HEK293 (cell line): Measurements from ENCODE around the gene CPT1A.

Experiments
- EGR2 ChIP-seq: fragments of 450-650 bp; formaldehyde crosslinking; IDR thresholded peaks from 2 replicates; pipeline ENCODE4 v1.5.1; 2016; ENCODE audit warnings: low read depth, missing biosample characterization, missing genetic modification characterization
- GLIS1 ChIP-seq: fragments of 450-650 bp; formaldehyde crosslinking; IDR thresholded peaks from 2 replicates; pipeline ENCODE4 v1.5.1; 2016; ENCODE audit warnings: missing biosample characterization, missing genetic modification characterization
- GLIS2 ChIP-seq: fragments of 450-650 bp; formaldehyde crosslinking; IDR thresholded peaks from 2 replicates; pipeline ENCODE4 v1.5.1; 2016; ENCODE audit warnings: missing biosample characterization, missing genetic modification characterization
- HOXC10 ChIP-seq: sonication (generic); formaldehyde crosslinking; IDR thresholded peaks from 2 replicates; pipeline ENCODE4 v1.8.1; 2023; ENCODE audit warnings: mild to moderate bottlenecking, missing genetic modification reagents
- KLF9 ChIP-seq: fragments of 450-650 bp; formaldehyde crosslinking; IDR thresholded peaks from 2 replicates; pipeline ENCODE4 v1.5.1; 2016; ENCODE audit warnings: missing biosample characterization, missing genetic modification characterization, low read depth
- OSR2 ChIP-seq: fragments of 450-650 bp; formaldehyde crosslinking; IDR thresholded peaks from 2 replicates; pipeline ENCODE4 v1.5.1; 2016; ENCODE audit warnings: missing biosample characterization, missing genetic modification characterization
- SALL2 ChIP-seq: fragments of 450-650 bp; formaldehyde crosslinking; IDR thresholded peaks from 2 replicates; pipeline ENCODE4 v1.5.0; 2017; ENCODE audit warnings: missing biosample characterization, mild to moderate bottlenecking, missing genetic modification characterization, borderline replicate concordance
- SP2 ChIP-seq: fragments of 450-650 bp; formaldehyde crosslinking; IDR thresholded peaks from 2 replicates; pipeline ENCODE4 v1.5.1; 2016; ENCODE audit warnings: missing biosample characterization, missing genetic modification characterization
- TSHZ1 ChIP-seq: fragments of 450-650 bp; formaldehyde crosslinking; IDR thresholded peaks from 2 replicates; pipeline ENCODE4 v1.5.1; 2016; ENCODE audit warnings: missing biosample characterization, missing genetic modification characterization, borderline replicate concordance
- ZBTB1 ChIP-seq: fragments of 450-650 bp; formaldehyde crosslinking; IDR thresholded peaks from 2 replicates; pipeline ENCODE4 v1.5.1; 2016; ENCODE audit warnings: missing biosample characterization, missing genetic modification characterization
- ZBTB44 ChIP-seq: fragments of 450-650 bp; IDR thresholded peaks from 2 replicates; pipeline ENCODE4 v1.5.1; 2018; ENCODE audit warnings: missing biosample characterization, mild to moderate bottlenecking, missing genetic modification characterization
- ZNF248 ChIP-seq: fragments of 450-650 bp; formaldehyde crosslinking; IDR thresholded peaks from 2 replicates; pipeline ENCODE4 v1.5.1; 2017; ENCODE audit warnings: missing biosample characterization, missing genetic modification characterization
- ZNF274 ChIP-seq, 2 experiments: fragments of 200-500 bp in 1 of 2; fragments of 450-650 bp in 1 of 2; sonication (Bioruptor generic) in 1 of 2; formaldehyde crosslinking in 1 of 2; IDR thresholded peaks; 2 replicates each; pipeline versions ENCODE4 v1.5.1 to v1.6.1; 2014 to 2016; ENCODE audit warnings: borderline replicate concordance in 1 of 2, inconsistent platforms in 1 of 2, low read length in 1 of 2, missing biosample characterization in 1 of 2, missing genetic modification characterization in 1 of 2
- ZNF324 ChIP-seq: fragments of 450-650 bp; formaldehyde crosslinking; IDR thresholded peaks from 2 replicates; pipeline ENCODE4 v1.5.1; 2016; ENCODE audit warnings: missing biosample characterization, missing genetic modification characterization
- ZNF473 ChIP-seq: fragments of 450-650 bp; formaldehyde crosslinking; IDR thresholded peaks from 2 replicates; pipeline ENCODE4 v1.5.1; 2017; ENCODE audit warnings: missing biosample characterization, missing genetic modification characterization
- ZNF488 ChIP-seq: fragments of 450-650 bp; formaldehyde crosslinking; IDR thresholded peaks from 2 replicates; pipeline ENCODE4 v1.5.1; 2016; ENCODE audit warnings: missing biosample characterization, missing genetic modification characterization
- ZNF549 ChIP-seq: fragments of 450-650 bp; IDR thresholded peaks from 2 replicates; pipeline ENCODE4 v1.5.1; 2018; ENCODE audit warnings: missing biosample characterization, missing genetic modification characterization, mild to moderate bottlenecking, inconsistent platforms, moderate library complexity
- ZNF571 ChIP-seq: fragments of 450-650 bp; formaldehyde crosslinking; IDR thresholded peaks from 2 replicates; pipeline ENCODE4 v1.5.0; 2017; ENCODE audit warnings: missing biosample characterization, missing genetic modification characterization
- ZNF596 ChIP-seq: fragments of 450-650 bp; IDR thresholded peaks from 2 replicates; pipeline ENCODE4 v1.5.0; 2018; ENCODE audit warnings: missing biosample characterization, mild to moderate bottlenecking, missing genetic modification characterization, moderate library complexity
- ZNF621 ChIP-seq: fragments of 450-650 bp; formaldehyde crosslinking; IDR thresholded peaks from 2 replicates; pipeline ENCODE4 v1.5.1; 2017; ENCODE audit warnings: missing biosample characterization, missing genetic modification characterization
- ZNF768 ChIP-seq: fragments of 450-650 bp; formaldehyde crosslinking; IDR thresholded peaks from 2 replicates; pipeline ENCODE4 v1.5.1; 2018; ENCODE audit warnings: missing biosample characterization, mild to moderate bottlenecking, missing genetic modification characterization
- TF ChIP-seq, protein P1 (sequence below): fragments of 450-650 bp; formaldehyde crosslinking; IDR thresholded peaks from 2 replicates; pipeline ENCODE4 v1.5.1; 2017; ENCODE audit warnings: missing biosample characterization, mild to moderate bottlenecking, missing genetic modification characterization, moderate library complexity
- TF ChIP-seq, protein P2 (sequence below): fragments of 450-650 bp; formaldehyde crosslinking; IDR thresholded peaks from 2 replicates; pipeline ENCODE4 v1.5.1; 2016; ENCODE audit warnings: missing biosample characterization, missing genetic modification characterization

The CPT1A gene

DNA sequence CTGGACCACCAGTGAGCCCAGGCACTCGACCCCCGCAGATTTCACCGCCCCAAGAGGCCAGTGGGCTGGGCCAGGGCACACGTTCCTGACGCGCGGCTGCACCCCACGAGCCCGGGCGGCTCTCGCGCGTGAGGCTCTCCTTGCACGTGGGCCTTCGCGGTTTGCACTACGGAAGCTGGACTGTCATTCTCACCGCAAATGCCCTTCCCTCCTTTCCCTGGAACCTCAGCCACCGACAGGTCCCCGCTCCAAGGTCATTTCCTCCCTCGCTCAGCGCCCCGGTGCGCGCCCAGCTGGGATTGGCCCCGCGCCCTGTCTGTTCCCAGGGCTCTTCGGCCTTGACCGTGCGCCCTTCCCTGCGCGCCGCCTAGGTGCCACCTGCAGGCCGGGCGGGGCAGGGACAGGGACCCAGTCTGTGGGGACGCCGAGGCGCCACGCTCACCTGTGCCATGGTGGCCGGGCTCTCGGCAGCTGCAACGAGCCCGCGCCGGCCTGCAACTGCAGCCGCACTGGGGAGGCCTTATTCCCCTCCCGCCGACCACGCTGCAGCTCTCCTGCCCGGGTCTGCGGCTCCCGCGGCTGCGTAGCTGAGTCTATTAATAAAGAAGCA, 2.1 kb upstream of the CPT1A start (continued):
- TF ChIP-seq ZBTB44 (tag by site-specific recombination) (peak; percentile 81), HOXC10 (no peak), SP2 (tag by site-specific recombination) (peak; percentile 61), TSHZ1 (tag by site-specific recombination) (no peak), ZNF596 (tag by site-specific recombination) (no peak), SALL2 (tag by site-specific recombination) (no peak), GLIS2 (peak; percentile 25; the same call in 1 of the 2 replicates), ZNF324 (tag by site-specific recombination) (0 out of 2 replicates have a peak, but pooled peaks have one; percentile 36), ZBTB1 (tag by site-specific recombination) (no peak), ZNF768 (tag by site-specific recombination) (no peak), ZNF473 (no peak), ZNF571 (tag by site-specific recombination) (no peak), ZNF549 (tag by site-specific recombination) (no peak), KLF9 (tag by site-specific recombination) (no peak), ZNF274 (IDR thresholded peaks at IDR 0.05; ENCODE audit: low read length) (no peak), ZNF274 (tag by site-specific recombination; IDR thresholded peaks at IDR 0.05; ENCODE audit: borderline replicate concordance) (no peak), ZNF621 (no peak), EGR2 (no peak), GLIS1 (tag by site-specific recombination) (peak; percentile 73), ZNF248 (tag by site-specific recombination) (no peak), OSR2 (tag by site-specific recombination) (no peak), ZNF488 (no peak)
- TF ChIP-seq, protein P1, sequence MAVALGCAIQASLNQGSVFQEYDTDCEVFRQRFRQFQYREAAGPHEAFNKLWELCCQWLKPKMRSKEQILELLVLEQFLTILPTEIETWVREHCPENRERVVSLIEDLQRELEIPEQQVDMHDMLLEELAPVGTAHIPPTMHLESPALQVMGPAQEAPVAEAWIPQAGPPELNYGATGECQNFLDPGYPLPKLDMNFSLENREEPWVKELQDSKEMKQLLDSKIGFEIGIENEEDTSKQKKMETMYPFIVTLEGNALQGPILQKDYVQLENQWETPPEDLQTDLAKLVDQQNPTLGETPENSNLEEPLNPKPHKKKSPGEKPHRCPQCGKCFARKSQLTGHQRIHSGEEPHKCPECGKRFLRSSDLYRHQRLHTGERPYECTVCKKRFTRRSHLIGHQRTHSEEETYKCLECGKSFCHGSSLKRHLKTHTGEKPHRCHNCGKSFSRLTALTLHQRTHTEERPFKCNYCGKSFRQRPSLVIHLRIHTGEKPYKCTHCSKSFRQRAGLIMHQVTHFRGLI (tag by site-specific recombination), result peak; percentile 47
- TF ChIP-seq, protein P2, sequence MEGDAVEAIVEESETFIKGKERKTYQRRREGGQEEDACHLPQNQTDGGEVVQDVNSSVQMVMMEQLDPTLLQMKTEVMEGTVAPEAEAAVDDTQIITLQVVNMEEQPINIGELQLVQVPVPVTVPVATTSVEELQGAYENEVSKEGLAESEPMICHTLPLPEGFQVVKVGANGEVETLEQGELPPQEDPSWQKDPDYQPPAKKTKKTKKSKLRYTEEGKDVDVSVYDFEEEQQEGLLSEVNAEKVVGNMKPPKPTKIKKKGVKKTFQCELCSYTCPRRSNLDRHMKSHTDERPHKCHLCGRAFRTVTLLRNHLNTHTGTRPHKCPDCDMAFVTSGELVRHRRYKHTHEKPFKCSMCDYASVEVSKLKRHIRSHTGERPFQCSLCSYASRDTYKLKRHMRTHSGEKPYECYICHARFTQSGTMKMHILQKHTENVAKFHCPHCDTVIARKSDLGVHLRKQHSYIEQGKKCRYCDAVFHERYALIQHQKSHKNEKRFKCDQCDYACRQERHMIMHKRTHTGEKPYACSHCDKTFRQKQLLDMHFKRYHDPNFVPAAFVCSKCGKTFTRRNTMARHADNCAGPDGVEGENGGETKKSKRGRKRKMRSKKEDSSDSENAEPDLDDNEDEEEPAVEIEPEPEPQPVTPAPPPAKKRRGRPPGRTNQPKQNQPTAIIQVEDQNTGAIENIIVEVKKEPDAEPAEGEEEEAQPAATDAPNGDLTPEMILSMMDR (tag by site-specific recombination), result peak; percentile 60; the same call in 1 of the 2 replicates
